Keratinocyte (primary cell): ENCODE data around the gene TCP10L. TPM values are rescaled to one million over a fixed set of nuclear protein-coding genes. Genes with fewer than 3 reads are reported as not detected.

Experiments
- DNase-seq: peaks from one replicate; pipeline ENCODE4 v3.0.0-alpha.2; 2011; ENCODE audit warnings: low read depth, missing footprints, low spot score
- FAIRE-seq: peaks from 2 replicates; lab custom pipeline; 2011; peaks lifted over from hg19 to GRCh38; lab: Jason Lieb, UNC
- H2AFZ ChIP-seq: 2 replicates; pipeline ENCODE4 v1.6.0; 2012; ENCODE audit warnings: low read length, control low read depth, inconsistent platforms; ENCODE audit not compliant: control insufficient read depth
- H3K27ac ChIP-seq: 2 replicates; pipeline ENCODE4 v1.5.1; 2011; ENCODE audit warnings: low read length; ENCODE audit not compliant: control insufficient read depth, insufficient read depth
- H3K27me3 ChIP-seq: 3 replicates; pipeline ENCODE4 v1.6.0; 2011; ENCODE audit warnings: low read length; ENCODE audit not compliant: control insufficient read depth, insufficient read depth; ENCODE audit errors: extremely low read depth
- H3K36me3 ChIP-seq, 2 experiments: 2 replicates in 1 of 2; 3 replicates in 1 of 2; pipeline ENCODE4 v1.5.1; 2011; ENCODE audit warnings: low read length in 2 of 2, mild to moderate bottlenecking in 1 of 2; ENCODE audit not compliant: control insufficient read depth in 2 of 2, insufficient read depth in 2 of 2; ENCODE audit errors: extremely low read depth in 1 of 2
- H3K4me1 ChIP-seq: 3 replicates; pipeline ENCODE4 v1.5.1; 2011; ENCODE audit warnings: low read length; ENCODE audit not compliant: control insufficient read depth, insufficient read depth; ENCODE audit errors: extremely low read depth
- H3K4me2 ChIP-seq: 3 replicates; pipeline ENCODE4 v1.6.0; 2011; ENCODE audit warnings: low read depth, low read length; ENCODE audit not compliant: control insufficient read depth, insufficient read depth; ENCODE audit errors: extremely low read depth
- H3K4me3 ChIP-seq, 3 experiments: fragments of 200-600 bp in 1 of 3; sonication (generic) in 1 of 3; 2 replicates in 2 of 3; 3 replicates in 1 of 3; pipeline ENCODE4 v1.5.1; 2011 to 2016; ENCODE audit warnings: low read length in 3 of 3, mild to moderate bottlenecking in 3 of 3, control low read depth in 2 of 3, inconsistent platforms in 1 of 3, low read depth in 1 of 3, mixed read lengths in 1 of 3, mixed run types in 1 of 3, moderate library complexity in 1 of 3; ENCODE audit not compliant: control insufficient read depth in 2 of 3, insufficient read depth in 2 of 3; ENCODE audit errors: extremely low read depth in 1 of 3
- H3K79me2 ChIP-seq: 2 replicates; pipeline ENCODE4 v1.6.0; 2012; ENCODE audit warnings: low read length; ENCODE audit not compliant: control insufficient read depth, insufficient read depth
- H3K9ac ChIP-seq: 3 replicates; pipeline ENCODE4 v1.6.0; 2011; ENCODE audit warnings: low read length; ENCODE audit not compliant: control insufficient read depth, insufficient read depth; ENCODE audit errors: extremely low read depth
- H3K9me1 ChIP-seq: 3 replicates; pipeline ENCODE4 v1.6.0; 2011; ENCODE audit warnings: low read length; ENCODE audit not compliant: control insufficient read depth, insufficient read depth; ENCODE audit errors: extremely low read depth
- H3K9me3 ChIP-seq: 2 replicates; pipeline ENCODE4 v1.5.1; 2012; ENCODE audit warnings: low read depth, low read length; ENCODE audit not compliant: control insufficient read depth
- H4K20me1 ChIP-seq: 3 replicates; pipeline ENCODE4 v1.6.0; 2011; ENCODE audit warnings: low read length; ENCODE audit not compliant: control insufficient read depth, insufficient read depth; ENCODE audit errors: extremely low read depth
- CTCF ChIP-seq, 3 experiments: IDR thresholded peaks in 1 of 3; conservative IDR thresholded peaks in 1 of 3; optimal IDR thresholded peaks in 1 of 3; 2 replicates in 2 of 3; 3 replicates in 1 of 3; pipeline versions ENCODE3 to v1.5.1; 2011; ENCODE audit warnings: low read length in 3 of 3, mild to moderate bottlenecking in 3 of 3, moderate library complexity in 2 of 3, control low read depth in 1 of 3, inconsistent platforms in 1 of 3; ENCODE audit not compliant: insufficient read depth in 2 of 3; ENCODE audit errors: extremely low read depth in 1 of 3
- EZH2 ChIP-seq: IDR thresholded peaks from one replicate; pipeline ENCODE4 v1.6.1; 2012; ENCODE audit warnings: inconsistent platforms, mild to moderate bottlenecking, low read length, moderate library complexity
- dilution Hi-C: fragments of 300-500 bp; cut with MboI; formaldehyde crosslinking; loops from one replicate; pipeline ENCODE4 v1.7.0; 2020; ENCODE audit warnings: low sequenced_read_pairs; ENCODE audit not compliant: extremely low pct_ligation_motif_present
- polyA plus RNA-seq, 5 experiments: library from polyadenylated mRNA; depleted of rRNA in 3 of 5; stranded (reverse) in 3 of 5; stranded (forward) in 1 of 5; unstranded in 1 of 5; fragments of >200 nt; gene quantifications; 1 replicate in 1 of 5; 2 replicates in 3 of 5; 3 replicates in 1 of 5; pipeline versions ENCODE4 v1.2.1 to v1.2.3, GENCODE V29; 2011 to 2012; ENCODE audit warnings: missing spikeins in 2 of 5, low read depth in 1 of 5, low replicate concordance in 1 of 5

Gene TCP10L
- polyA plus RNA-seq, 1 donor (not counting 4 experiments of a cell fraction or from before 2014, with no cell fraction given) = 0.25 TPM

- no peak overlapping the region for H3K9ac ChIP-seq
- H3K27me3 ChIP-seq = no peaks in the 10 kb centered on the region
- no peaks in the 10 kb centered on the region for H3K4me1 ChIP-seq
- FAIRE-seq = no peak
- no peaks in the 10 kb centered on the region for H3K9me1 ChIP-seq
- TF ChIP-seq CTCF (optimal IDR thresholded peaks at IDR 0.05 in 1 of 3, IDR thresholded peaks at IDR 0.05 in 1 of 3, conservative IDR thresholded peaks at IDR 0.05 in 1 of 3; ENCODE audit: extremely low read depth in 1 of 3, insufficient read depth in 2 of 3, low read length in 3 of 3) (no peak), EZH2 (no peak)
- H3K36me3 ChIP-seq = no peaks in the 10 kb centered on the region
- no peaks in the 10 kb centered on the region for H3K79me2 ChIP-seq
- dilution Hi-C loops = no loop called here
- H2AFZ ChIP-seq = no peak overlapping the region
- H3K4me2 ChIP-seq = no peak overlapping the region
- no peaks in the 10 kb centered on the region for H4K20me1 ChIP-seq
- no peaks in the 10 kb centered on the region for H3K9me3 ChIP-seq
- no peak for DNase-seq
- no peak overlapping the region for H3K4me3 ChIP-seq
- no peak overlapping the region for H3K27ac ChIP-seq
These were observed 38.3 kb downstream of the TCP10L start for GRCh38 chr21:32547018-32547417.

GRCh38 chr21:32545948-32546441, 39.3 kb downstream of the TCP10L start:
- no peaks in the 10 kb centered on the region for H3K27me3 ChIP-seq
- H3K27ac ChIP-seq = no peak overlapping the region
- H3K9me1 ChIP-seq = no peaks in the 10 kb centered on the region
- H3K79me2 ChIP-seq = no peaks in the 10 kb centered on the region
- no peaks in the 10 kb centered on the region for H3K36me3 ChIP-seq
- H3K4me1 ChIP-seq = no peaks in the 10 kb centered on the region
- dilution Hi-C loops = no loop called here
- no peak for TF ChIP-seq CTCF (optimal IDR thresholded peaks at IDR 0.05 in 1 of 3, IDR thresholded peaks at IDR 0.05 in 1 of 3, conservative IDR thresholded peaks at IDR 0.05 in 1 of 3; ENCODE audit: extremely low read depth in 1 of 3, insufficient read depth in 2 of 3, low read length in 3 of 3)
- no peak for TF ChIP-seq EZH2
- H4K20me1 ChIP-seq = no peaks in the 10 kb centered on the region
- no peak overlapping the region for H2AFZ ChIP-seq
- H3K4me2 ChIP-seq = no peak overlapping the region
- no peak overlapping the region for H3K9ac ChIP-seq
- DNase-seq (no peak), FAIRE-seq (no peak)
- no peak overlapping the region for H3K4me3 ChIP-seq
- H3K9me3 ChIP-seq = no peaks in the 10 kb centered on the region
